GM18498 (cell line): ENCODE results near the gene PINLYP.
"Not testable (repeated sequence)": the region's sequence is repeated elsewhere in the genome, so short reads cannot be mapped to it uniquely, and the experiment has no call there.

Source experiments
- ATAC-seq: cut with Tn5 transposase; IDR thresholded peaks from one replicate; pipeline ENCODE4 v1.9.1; 2021; ENCODE audit warnings: mild to moderate bottlenecking, moderate library complexity; ENCODE audit not compliant: unreplicated experiment

The PINLYP gene

GRCh38 chr19:43575955-43576878 is 616 bp downstream of the PINLYP start:
- no peak for ATAC-seq

GRCh38 chr19:43578787-43579186 is 3.2 kb downstream of the PINLYP start:
- ATAC-seq: no peak

- no peak for ATAC-seq
Measured at GRCh38 chr19:43581467-43581866, 5.9 kb downstream of the PINLYP start.

GRCh38 chr19:43582495-43582894 is 6.9 kb downstream of the PINLYP start:
- ATAC-seq: no peak

GRCh38 chr19:43584484-43584883 is 8.9 kb downstream of the PINLYP start:
- no peak for ATAC-seq

- ATAC-seq: no peak
Measured at GRCh38 chr19:43586346-43586745, 10.7 kb downstream of the PINLYP start.

GRCh38 chr19:43587029-43587428 is 11.4 kb downstream of the PINLYP start:
- ATAC-seq: not testable (repeated sequence)

- ATAC-seq: no peak
Measured at GRCh38 chr19:43589277-43589676, 13.7 kb downstream of the PINLYP start.

GRCh38 chr19:43589678-43590077 is 14.1 kb downstream of the PINLYP start:
- ATAC-seq: no peak

- no peak for ATAC-seq
Measured at GRCh38 chr19:43591904-43592772, 16.5 kb downstream of the PINLYP start.

- ATAC-seq: no peak
Measured at GRCh38 chr19:43592800-43593350, 17.3 kb downstream of the PINLYP start.

- no peak for ATAC-seq
Measured at GRCh38 chr19:43594081-43594697, 18.6 kb downstream of the PINLYP start.

GRCh38 chr19:43594710-43595604 is 19.4 kb downstream of the PINLYP start:
- ATAC-seq: no peak

- peak; percentile 5 for ATAC-seq
Measured at GRCh38 chr19:43595605-43595998, 20.0 kb downstream of the PINLYP start.

GRCh38 chr19:43595999-43596841 is 20.6 kb downstream of the PINLYP start, which contains the start of the genes IRGQ and ZNF576:
Gene IRGQ, minus strand, starts transcription at chr19:43596134. Its CDS starts 796 bp downstream, at chr19:43595338.
Gene ZNF576, plus strand, starts transcription at chr19:43596595. Its CDS starts 514 bp downstream, at chr19:43597109.
- peak; percentile 84 for ATAC-seq

GRCh38 chr19:43596842-43597461 is 21.4 kb downstream of the PINLYP start:
- ATAC-seq: no peak

- no peak for ATAC-seq
Measured at GRCh38 chr19:43597876-43598275, 22.3 kb downstream of the PINLYP start.
